Testis (tissue), 3 donors: ENCODE results near the gene ATP13A2. TPM values are rescaled to one million over a fixed set of nuclear protein-coding genes. Genes with fewer than 3 reads are reported as not detected.
"Not testable (repeated sequence)": the region's sequence is repeated elsewhere in the genome, so short reads cannot be mapped to it uniquely, and the experiment has no call there.

Experiments
- DNase-seq: peaks from one replicate; pipeline ENCODE4 v3.0.0-alpha.2; 2019
- H3K27ac ChIP-seq, 2 donors: fragments of 200-600 bp; sonication (generic); one replicate each; pipeline ENCODE4 v1.5.1; 2019
- H3K27me3 ChIP-seq: fragments of 200-600 bp; sonication (generic); one replicate; pipeline ENCODE4 v1.5.1; 2019
- H3K36me3 ChIP-seq: fragments of 200-600 bp; sonication (generic); one replicate; pipeline ENCODE4 v1.5.1; 2017; ENCODE audit warnings: low read depth; ENCODE audit errors: missing control alignments
- H3K4me1 ChIP-seq: fragments of 200-600 bp; sonication (generic); one replicate; pipeline ENCODE4 v1.5.1; 2019
- H3K4me3 ChIP-seq, 2 donors: fragments of 200-600 bp; sonication (generic); one replicate each; pipeline ENCODE4 v1.5.1; 2017 to 2019
- H3K9me3 ChIP-seq: fragments of 200-600 bp; sonication (generic); one replicate; pipeline ENCODE4 v1.5.1; 2017
- CTCF ChIP-seq, 3 experiments: fragments of 450-650 bp in 2 of 3; fragments of 200-600 bp in 1 of 3; sonication (generic) in 1 of 3; IDR thresholded peaks; one replicate each; pipeline ENCODE4 v1.5.1; 2016 to 2019; ENCODE audit warnings: antibody characterized with exemption in 3 of 3, mild to moderate bottlenecking in 2 of 3, moderate library complexity in 1 of 3
- POLR2A ChIP-seq: fragments of 450-650 bp; IDR thresholded peaks from one replicate; pipeline ENCODE4 v1.6.1; 2017; ENCODE audit warnings: antibody characterized with exemption, mild to moderate bottlenecking, moderate library complexity
- WGBS, 2 donors: methylation state at CpG; one replicate each; pipeline ENCODE4 v1.1.5; 2018; 5-methylcytosine and 5-hydroxymethylcytosine counted together
- intact Hi-C: fragments of 100-400 bp; cut with DNase I; formaldehyde crosslinking; loops from one replicate; pipeline ENCODE4 v1.15.1; 2023; ENCODE audit warnings: low total_unique reads
- polyA plus RNA-seq: library from polyadenylated mRNA; stranded (reverse); fragments of 350-450 nt; fragmentation: Illumina TruSeq; extraction: RNeasy Lipid Tissue Mini Kit (QIAGEN cat#74804); gene quantifications from one replicate; pipeline ENCODE4 v1.2.3, GENCODE V29; 2014; ENCODE audit warnings: low read depth, low replicate concordance; ENCODE audit not compliant: insufficient read depth
- total RNA-seq, 2 donors: library from RNA; depleted of rRNA; stranded (reverse); fragments of >200 nt; gene quantifications; one replicate each; pipeline ENCODE4 v1.2.3, GENCODE V29; 2016

The ATP13A2 gene
- total and polyA plus RNA-seq, 3 donors from 2014 or later: 36.9 to 45.6 (median 42.4) TPM

GRCh38 chr1:16968372-16968771 lies 43.4 kb downstream of the ATP13A2 start:
- DNase-seq: no peak
- 86 to 98% methylated on average over 3 of the region's 3 CpGs for WGBS, 2 donors
- H3K4me1 ChIP-seq: peaks cover 17% of the 10 kb centered on the region
- TF ChIP-seq CTCF (IDR thresholded peaks at IDR 0.05) (no peak), POLR2A (no peak)
- no peaks in the 10 kb centered on the region for H3K27me3 ChIP-seq
- no peak overlapping the region for H3K4me3 ChIP-seq
- H3K9me3 ChIP-seq: no peaks in the 10 kb centered on the region
- no peak overlapping the region for H3K27ac ChIP-seq
- no peaks in the 10 kb centered on the region for H3K36me3 ChIP-seq
- intact Hi-C loops: no loop called here

- H3K4me1 ChIP-seq: peaks cover 17% of the 10 kb centered on the region
- peak overlapping the region in 1 of 2 donors; percentile 4 for H3K27ac ChIP-seq
- no peak overlapping the region for H3K4me3 ChIP-seq
- no peaks in the 10 kb centered on the region for H3K9me3 ChIP-seq
- intact Hi-C loops: no loop called here
- DNase-seq: no peak
- no peaks in the 10 kb centered on the region for H3K36me3 ChIP-seq
- 92 to 99% methylated on average over 10 to 21 of the region's 21 CpGs for WGBS, 2 donors
- no peak for TF ChIP-seq CTCF (IDR thresholded peaks at IDR 0.05)
- no peak for TF ChIP-seq POLR2A
- H3K27me3 ChIP-seq: no peaks in the 10 kb centered on the region
Observed at GRCh38 chr1:16967962-16968361, 43.8 kb downstream of the ATP13A2 start.

GRCh38 chr1:16967095-16967575 lies 44.6 kb downstream of the ATP13A2 start:
- Histone ChIP-seq H3K27ac (peak overlapping the region; percentile 4 to 45), H3K27me3 (no peaks in the 10 kb centered on the region), H3K4me3 (no peak overlapping the region), H3K36me3 (no peaks in the 10 kb centered on the region), H3K4me1 (peaks cover 17% of the 10 kb centered on the region), H3K9me3 (no peaks in the 10 kb centered on the region)
- intact Hi-C loops: no loop called here
- WGBS, 2 donors: 16 to 25% methylated on average over 6 to 7 of the region's 7 CpGs
- TF ChIP-seq CTCF (IDR thresholded peaks at IDR 0.05) (no peak), POLR2A (no peak)
- peak; percentile 51 for DNase-seq

- Histone ChIP-seq H3K9me3 (no peaks in the 10 kb centered on the region), H3K36me3 (no peaks in the 10 kb centered on the region), H3K27ac (peak overlapping the region in 1 of 2 donors; percentile 45), H3K4me3 (no peak overlapping the region), H3K27me3 (no peaks in the 10 kb centered on the region), H3K4me1 (peaks cover 12% of the 10 kb centered on the region)
- TF ChIP-seq POLR2A: no peak
- TF ChIP-seq CTCF (IDR thresholded peaks at IDR 0.05): no peak
- intact Hi-C loops: no loop called here
- no peak for DNase-seq
- whole genome bisulfite sequencing, 2 donors: 95 to 96% methylated on average over 17 to 22 of the region's 22 CpGs
Observed at GRCh38 chr1:16966282-16966681, 45.4 kb downstream of the ATP13A2 start.

GRCh38 chr1:16965486-16966067 lies 46.2 kb downstream of the ATP13A2 start:
- Histone ChIP-seq H3K27ac (no peak overlapping the region), H3K9me3 (no peaks in the 10 kb centered on the region), H3K4me3 (no peak overlapping the region), H3K27me3 (no peaks in the 10 kb centered on the region), H3K36me3 (no peaks in the 10 kb centered on the region), H3K4me1 (peaks cover 12% of the 10 kb centered on the region)
- intact Hi-C loops: no loop called here
- WGBS, 2 donors: 92 to 95% methylated on average over 7 to 13 of the region's 13 CpGs
- DNase-seq: no peak
- no peak for TF ChIP-seq POLR2A
- TF ChIP-seq CTCF (IDR thresholded peaks at IDR 0.05): no peak

- intact Hi-C loops, DNase-seq, H3K4me3 ChIP-seq, H3K27ac ChIP-seq, H3K27me3 ChIP-seq, H3K36me3 ChIP-seq, H3K9me3 ChIP-seq: not testable (repeated sequence)
- peaks cover 12% of the 10 kb centered on the region for H3K4me1 ChIP-seq
- WGBS, 2 donors: 95 to 97% methylated on average over 4 of the region's 4 CpGs
Observed at GRCh38 chr1:16964169-16964568, 47.6 kb downstream of the ATP13A2 start.
